Mesenchymal stem cell (in vitro differentiated cells and primary cell): Measurements from ENCODE around the gene PALS1. TPM values are rescaled to one million over a fixed set of nuclear protein-coding genes. Genes with fewer than 3 reads are reported as not detected.

ENCODE experiments used
- DNase-seq: peaks from one replicate; pipeline ENCODE4 v3.0.0-alpha.2; 2013
- H2AFZ ChIP-seq: one replicate; pipeline ENCODE4 v1.6.1; 2013; ENCODE audit warnings: low read depth, mild to moderate bottlenecking, control low read depth, inconsistent platforms, low read length, moderate library complexity
- H2AK5ac ChIP-seq: 2 replicates; pipeline ENCODE4 v1.6.1; 2013; ENCODE audit warnings: low read length, moderate library complexity, mild to moderate bottlenecking, inconsistent platforms; ENCODE audit not compliant: severe bottlenecking
- H2BK120ac ChIP-seq: one replicate; pipeline ENCODE4 v1.6.1; 2013; ENCODE audit warnings: low read depth, mild to moderate bottlenecking, inconsistent platforms, low read length, moderate library complexity
- H2BK12ac ChIP-seq, 2 experiments: one replicate each; pipeline ENCODE4 v1.6.1; 2013; ENCODE audit warnings: inconsistent platforms in 2 of 2, low read length in 2 of 2, mild to moderate bottlenecking in 2 of 2, moderate library complexity in 2 of 2, control low read depth in 1 of 2
- H2BK15ac ChIP-seq: one replicate; pipeline ENCODE4 v1.6.1; 2013; ENCODE audit warnings: mild to moderate bottlenecking, low read depth, inconsistent platforms; ENCODE audit not compliant: poor library complexity, severe bottlenecking
- H2BK5ac ChIP-seq: 2 replicates; pipeline ENCODE4 v1.6.1; 2013; ENCODE audit warnings: low read depth, mild to moderate bottlenecking, low read length, control low read depth, inconsistent platforms; ENCODE audit not compliant: poor library complexity, severe bottlenecking
- H3K14ac ChIP-seq, 2 experiments: one replicate each; pipeline ENCODE4 v1.6.1; 2013; ENCODE audit warnings: inconsistent platforms in 2 of 2, low read length in 2 of 2, control low read depth in 1 of 2, mild to moderate bottlenecking in 1 of 2, moderate library complexity in 1 of 2
- H3K18ac ChIP-seq, 2 experiments: one replicate each; pipeline ENCODE4 v1.6.1; 2013; ENCODE audit warnings: inconsistent platforms in 2 of 2, low read length in 2 of 2, control low read depth in 1 of 2, low read depth in 1 of 2, mild to moderate bottlenecking in 1 of 2
- H3K23ac ChIP-seq, 2 experiments: one replicate each; pipeline ENCODE4 v1.6.1; 2013; ENCODE audit warnings: inconsistent platforms in 2 of 2, low read length in 2 of 2, mild to moderate bottlenecking in 2 of 2, moderate library complexity in 2 of 2, control low read depth in 1 of 2
- H3K27ac ChIP-seq: 2 replicates; pipeline ENCODE4 v1.5.1; 2013; ENCODE audit warnings: mild to moderate bottlenecking, moderate library complexity, low read length, control low read depth, inconsistent platforms; ENCODE audit not compliant: poor library complexity, severe bottlenecking
- H3K27me3 ChIP-seq, 2 experiments: 2 replicates each; pipeline versions ENCODE4 v1.6.1 to v1.7.0; 2013; ENCODE audit warnings: low read length in 2 of 2, mild to moderate bottlenecking in 2 of 2, moderate library complexity in 2 of 2, control low read depth in 1 of 2, inconsistent platforms in 1 of 2; ENCODE audit not compliant: control insufficient read depth in 1 of 2, insufficient read depth in 1 of 2
- H3K36me3 ChIP-seq, 2 experiments: 2 replicates each; pipeline versions ENCODE4 v1.6.1 to v1.7.0; 2013; ENCODE audit warnings: low read length in 2 of 2, control low read depth in 1 of 2, inconsistent platforms in 1 of 2, low read depth in 1 of 2, mild to moderate bottlenecking in 1 of 2; ENCODE audit not compliant: insufficient read depth in 2 of 2, control insufficient read depth in 1 of 2
- H3K4ac ChIP-seq, 2 experiments: one replicate each; pipeline ENCODE4 v1.6.1; 2013; ENCODE audit warnings: inconsistent platforms in 2 of 2, low read length in 2 of 2, mild to moderate bottlenecking in 2 of 2, moderate library complexity in 2 of 2, control low read depth in 1 of 2, low read depth in 1 of 2
- H3K4me1 ChIP-seq: 2 replicates; pipeline ENCODE4 v1.6.1; 2013; ENCODE audit warnings: low read depth, low read length, control low read depth; ENCODE audit not compliant: control insufficient read depth, insufficient read depth
- H3K4me2 ChIP-seq: 2 replicates; pipeline ENCODE4 v1.6.1; 2013; ENCODE audit warnings: low read length, mild to moderate bottlenecking, inconsistent platforms; ENCODE audit not compliant: poor library complexity, severe bottlenecking
- H3K4me3 ChIP-seq, 2 experiments: 2 replicates each; pipeline versions ENCODE4 v1.5.1 to v1.7.0; 2013; ENCODE audit warnings: low read length in 2 of 2, mild to moderate bottlenecking in 2 of 2, control low read depth in 1 of 2, low read depth in 1 of 2; ENCODE audit not compliant: insufficient read depth in 1 of 2
- H3K79me1 ChIP-seq: replicated peaks from 2 replicates; pipeline ENCODE4 v1.6.1; 2013; ENCODE audit warnings: mild to moderate bottlenecking, control low read depth, low read length, inconsistent platforms; ENCODE audit not compliant: poor library complexity, severe bottlenecking
- H3K9ac ChIP-seq: 2 replicates; pipeline ENCODE4 v1.7.0; 2013; ENCODE audit warnings: mild to moderate bottlenecking, low read length, moderate library complexity
- H3K9me3 ChIP-seq: 2 replicates; pipeline ENCODE4 v1.7.0; 2013; ENCODE audit warnings: mild to moderate bottlenecking, low read length; ENCODE audit not compliant: control insufficient read depth
- H4K8ac ChIP-seq: one replicate; pipeline ENCODE4 v1.6.1; 2013; ENCODE audit warnings: inconsistent platforms, mild to moderate bottlenecking, low read length, moderate library complexity
- H4K91ac ChIP-seq: one replicate; pipeline ENCODE4 v1.6.1; 2013; ENCODE audit warnings: mild to moderate bottlenecking, low read length, inconsistent platforms
- WGBS: methylation state at CpG from one replicate; pipeline ENCODE4 v1.1.7; 2013; ENCODE audit warnings: mixed read lengths; 5-methylcytosine and 5-hydroxymethylcytosine counted together
- polyA plus RNA-seq, 2 experiments: library from polyadenylated mRNA; stranded (reverse); fragments of 200-250 nt; gene quantifications; one replicate each; pipeline ENCODE4 v1.2.3, GENCODE V29; 2013

Gene PALS1
- polyA plus RNA-seq (2013, experiment 1 of 2): 10.3 TPM
- polyA plus RNA-seq (2013, experiment 2 of 2): 10.7 TPM

- Histone ChIP-seq H2BK15ac (peak within 1 kb of the TSS; percentile 97), H4K91ac (peak within 1 kb of the TSS; percentile 98), H3K79me1 (peaks cover 2% of the 10 kb centered on the region), H3K4me1 (peaks cover 11% of the 10 kb centered on the region), H2BK120ac (peak within 1 kb of the TSS; percentile 92), H2AK5ac (peak within 1 kb of the TSS; percentile 69), H3K9ac (peak within 1 kb of the TSS; percentile 100), H3K4me3 (peak within 1 kb of the TSS; percentile 97 to 100), H3K18ac (peak within 1 kb of the TSS; percentile 99), H3K36me3 (peaks cover 0 to 3% of the 10 kb centered on the region in 2 experiments), H4K8ac (peak within 1 kb of the TSS; percentile 99), H3K27ac (peak within 1 kb of the TSS; percentile 94), H3K27me3 (no peaks in the 10 kb centered on the region), H2AFZ (peak within 1 kb of the TSS; percentile 97), H3K9me3 (no peaks in the 10 kb centered on the region), H3K4ac (peak within 1 kb of the TSS; percentile 87 to 99), H3K14ac (peak within 1 kb of the TSS; percentile 74 to 100), H3K23ac (peak within 1 kb of the TSS; percentile 96 to 99), H3K4me2 (peak within 1 kb of the TSS; percentile 93), H2BK12ac (peak within 1 kb of the TSS in 1 of 2 experiments; percentile 93), H2BK5ac (peak within 1 kb of the TSS; percentile 100)
- peak; percentile 90 for DNase-seq
- under 1% methylated on average over 61 of the region's 64 CpGs for WGBS
These were observed at the start of gene PALS1 for GRCh38 chr14:67241411-67242167. Gene PALS1, plus strand, starts transcription at chr14:67241435. Its CDS starts 37,736 bp downstream, at chr14:67279171.

GRCh38 chr14:67191768-67192290 is 49.4 kb upstream of the PALS1 start:
- DNase-seq: no peak
- H3K4me1 ChIP-seq: peaks cover 3% of the 10 kb centered on the region
- no peaks in the 10 kb centered on the region for H3K79me1 ChIP-seq
- H2BK15ac ChIP-seq: no peak overlapping the region
- no peak overlapping the region for H3K9ac ChIP-seq
- no peak overlapping the region for H2BK12ac ChIP-seq
- no peak overlapping the region for H3K4me3 ChIP-seq
- H2BK120ac ChIP-seq: no peak overlapping the region
- no peak overlapping the region for H2AK5ac ChIP-seq
- H3K4ac ChIP-seq: no peak overlapping the region
- H3K27ac ChIP-seq: no peak overlapping the region
- H2AFZ ChIP-seq: no peak overlapping the region
- H3K4me2 ChIP-seq: no peak overlapping the region
- no peak overlapping the region for H4K91ac ChIP-seq
- H3K9me3 ChIP-seq: no peaks in the 10 kb centered on the region
- WGBS: 90% methylated on average over 6 of the region's 8 CpGs
- no peak overlapping the region for H2BK5ac ChIP-seq
- no peaks in the 10 kb centered on the region for H3K36me3 ChIP-seq
- no peaks in the 10 kb centered on the region for H3K27me3 ChIP-seq
- no peak overlapping the region for H3K14ac ChIP-seq
- H4K8ac ChIP-seq: no peak overlapping the region
- H3K23ac ChIP-seq: no peak overlapping the region
- no peak overlapping the region for H3K18ac ChIP-seq

GRCh38 chr14:67192366-67192765 is 48.9 kb upstream of the PALS1 start:
- Histone ChIP-seq H3K79me1 (no peaks in the 10 kb centered on the region), H3K36me3 (no peaks in the 10 kb centered on the region), H3K9ac (no peak overlapping the region), H3K4me3 (no peak overlapping the region), H3K27me3 (no peaks in the 10 kb centered on the region), H3K18ac (no peak overlapping the region), H2BK15ac (no peak overlapping the region), H3K4ac (no peak overlapping the region), H3K4me1 (peaks cover 3% of the 10 kb centered on the region), H2BK12ac (no peak overlapping the region), H3K27ac (no peak overlapping the region), H2BK120ac (no peak overlapping the region), H3K9me3 (no peaks in the 10 kb centered on the region), H2BK5ac (no peak overlapping the region), H4K8ac (no peak overlapping the region), H2AFZ (no peak overlapping the region), H3K4me2 (no peak overlapping the region), H2AK5ac (no peak overlapping the region), H3K14ac (no peak overlapping the region), H4K91ac (no peak overlapping the region), H3K23ac (no peak overlapping the region)
- DNase-seq: no peak
- WGBS: 90% methylated on average over 2 of the region's 2 CpGs

- Histone ChIP-seq H3K27ac (no peak overlapping the region), H2BK120ac (no peak overlapping the region), H3K27me3 (no peaks in the 10 kb centered on the region), H3K14ac (no peak overlapping the region), H3K4me3 (no peak overlapping the region), H2AFZ (no peak overlapping the region), H3K23ac (no peak overlapping the region), H3K4ac (no peak overlapping the region), H3K9ac (no peak overlapping the region), H2BK5ac (no peak overlapping the region), H3K36me3 (no peaks in the 10 kb centered on the region), H3K18ac (no peak overlapping the region), H4K8ac (no peak overlapping the region), H2BK15ac (no peak overlapping the region), H2AK5ac (no peak overlapping the region), H4K91ac (no peak overlapping the region), H2BK12ac (no peak overlapping the region), H3K4me2 (no peak overlapping the region), H3K79me1 (no peaks in the 10 kb centered on the region), H3K9me3 (no peaks in the 10 kb centered on the region), H3K4me1 (peaks cover 2% of the 10 kb centered on the region)
- no peak for DNase-seq
- WGBS: 85% methylated on average over 2 of the region's 2 CpGs
These were observed 46.0 kb upstream of the PALS1 start for GRCh38 chr14:67195279-67195678.
